GM18951 (cell line): ENCODE data around the gene SDC4.

Experiments
- POLR2A ChIP-seq: IDR thresholded peaks from 4 replicates; pipeline ENCODE4 v1.6.1; 2011; ENCODE audit warnings: mild to moderate bottlenecking; ENCODE audit not compliant: insufficient read length, insufficient read depth; ENCODE audit errors: extremely low read depth
- in situ Hi-C: fragments of 300-500 bp; cut with MboI; formaldehyde crosslinking; loops from one replicate; pipeline ENCODE4 v1.12.0; 2022; ENCODE audit warnings: low sequenced_read_pairs, mixed read lengths, inconsistent platforms; ENCODE audit not compliant: unreplicated experiment

Gene SDC4, protein sequence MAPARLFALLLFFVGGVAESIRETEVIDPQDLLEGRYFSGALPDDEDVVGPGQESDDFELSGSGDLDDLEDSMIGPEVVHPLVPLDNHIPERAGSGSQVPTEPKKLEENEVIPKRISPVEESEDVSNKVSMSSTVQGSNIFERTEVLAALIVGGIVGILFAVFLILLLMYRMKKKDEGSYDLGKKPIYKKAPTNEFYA

GRCh38 chr20:45347936-45348778, at the start of gene SDC4:
Gene SDC4 (minus strand): TSS chr20:45348424. CDS start chr20:45348384, 40 bp downstream.
- in situ Hi-C loops = loop anchor here (25.0 kb wide), 1 partner anchor 439 kb away; the partner anchor contains the start of genes DNTTIP1 and WFDC3
- peak; percentile 75 for TF ChIP-seq POLR2A

GRCh38 chr20:45395114-45395415, 46.8 kb upstream of the SDC4 start:
- in situ Hi-C loops = no loop called here
- TF ChIP-seq POLR2A = no peak

DNA sequence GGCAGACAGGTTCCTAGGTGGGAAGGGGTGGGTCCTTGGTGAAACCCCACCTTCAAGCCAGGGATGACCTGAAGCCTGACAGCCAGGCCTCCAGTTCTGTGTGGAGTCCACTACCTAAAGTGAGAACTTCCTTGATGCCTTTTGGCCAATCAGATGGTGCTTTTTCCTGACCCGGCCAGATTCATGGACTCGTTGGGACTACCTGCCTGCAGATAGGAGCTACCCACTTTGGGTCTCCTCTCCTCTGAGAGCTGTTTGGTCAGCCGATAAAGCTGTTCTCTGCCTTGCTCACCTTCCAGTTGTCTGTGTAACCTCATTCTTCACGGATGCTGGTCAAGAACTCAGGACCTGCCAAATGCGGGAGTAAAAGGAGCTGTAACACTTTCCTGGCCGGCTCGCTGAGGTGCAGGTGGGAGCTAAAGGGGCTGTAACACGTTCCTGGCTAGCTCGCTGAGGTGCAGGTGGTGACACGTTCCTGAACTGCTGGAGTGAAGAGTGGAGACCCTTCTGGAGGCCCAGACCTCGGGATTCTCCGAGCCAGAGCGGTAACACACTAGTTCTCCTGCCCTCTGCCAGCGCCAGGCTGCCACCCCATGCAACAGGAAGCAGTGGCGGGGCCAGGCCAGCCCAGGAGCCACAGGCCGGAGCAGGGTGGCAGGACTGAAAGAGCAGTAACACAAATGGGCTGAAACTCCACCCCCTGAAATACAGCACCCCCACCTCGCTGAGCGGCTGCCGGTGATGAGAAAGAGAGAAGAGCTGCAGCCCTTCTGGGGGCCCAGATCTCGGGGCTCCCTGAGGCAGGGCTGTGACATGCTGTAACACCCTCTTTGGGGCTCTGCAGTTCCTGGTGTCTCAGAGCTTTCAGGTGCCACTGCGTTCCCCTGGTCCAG, 46.2 kb upstream of the SDC4 start:
- TF ChIP-seq POLR2A = no peak
- in situ Hi-C loops = no loop called here

- in situ Hi-C loops = no loop called here
- TF ChIP-seq POLR2A = no peak
These were observed 44.5 kb upstream of the SDC4 start for GRCh38 chr20:45392733-45393132.

DNA sequence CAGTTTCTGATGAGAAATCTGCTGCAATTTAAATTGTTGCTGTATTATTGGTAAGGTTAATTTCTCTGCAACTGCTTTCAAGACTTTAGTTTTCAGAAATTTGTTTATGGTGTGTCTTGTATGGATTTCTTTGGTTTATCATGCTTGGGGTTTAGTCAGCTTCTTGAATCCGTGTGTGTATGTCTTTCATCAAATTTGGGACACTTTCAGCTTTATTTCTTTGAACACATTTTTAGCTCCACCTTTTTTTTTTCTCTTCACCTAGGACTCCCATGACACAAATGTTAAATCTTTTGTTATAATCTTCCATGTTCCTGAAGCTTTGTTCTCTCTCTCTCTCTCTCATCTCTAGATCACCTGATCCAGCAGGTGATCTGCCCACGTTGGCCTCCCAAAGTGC, 43.3 kb upstream of the SDC4 start:
- TF ChIP-seq POLR2A = no peak
- in situ Hi-C loops = no loop called here

GRCh38 chr20:45390931-45391330, 42.7 kb upstream of the SDC4 start:
- in situ Hi-C loops = no loop called here

DNA sequence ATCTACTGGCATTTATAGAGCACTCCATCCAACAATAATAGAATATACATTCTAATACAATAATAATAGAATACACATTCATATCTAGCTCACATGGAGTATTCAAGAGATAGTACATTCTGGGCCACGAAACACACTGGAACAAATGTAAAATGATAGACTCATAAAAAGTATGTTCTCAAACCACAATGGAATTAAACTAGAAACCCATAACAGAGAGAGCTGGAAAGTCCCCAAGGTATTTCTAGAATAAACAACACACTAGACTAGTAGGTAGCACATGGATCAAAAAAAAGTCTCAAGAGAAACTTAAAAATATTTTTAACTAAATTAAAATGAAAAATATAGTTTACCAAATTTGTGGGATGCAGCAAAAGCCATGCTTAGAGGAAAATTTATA, 39.0 kb upstream of the SDC4 start:
- TF ChIP-seq POLR2A = no peak
- in situ Hi-C loops = no loop called here

More at GRCh38 chr20:45390931-45391330, 42.7 kb upstream of the SDC4 start:
- no peak for TF ChIP-seq POLR2A

- in situ Hi-C loops = no loop called here
- no peak for TF ChIP-seq POLR2A
These were observed 30.0 kb upstream of the SDC4 start, which contains the start of gene TP53TG5 for GRCh38 chr20:45378191-45378590. Gene TP53TG5 (minus strand): TSS chr20:45378325. CDS start chr20:45378236, 89 bp downstream.

- in situ Hi-C loops = no loop called here
- TF ChIP-seq POLR2A = no peak
These were observed 29.0 kb upstream of the SDC4 start for GRCh38 chr20:45377269-45377668.

DNA sequence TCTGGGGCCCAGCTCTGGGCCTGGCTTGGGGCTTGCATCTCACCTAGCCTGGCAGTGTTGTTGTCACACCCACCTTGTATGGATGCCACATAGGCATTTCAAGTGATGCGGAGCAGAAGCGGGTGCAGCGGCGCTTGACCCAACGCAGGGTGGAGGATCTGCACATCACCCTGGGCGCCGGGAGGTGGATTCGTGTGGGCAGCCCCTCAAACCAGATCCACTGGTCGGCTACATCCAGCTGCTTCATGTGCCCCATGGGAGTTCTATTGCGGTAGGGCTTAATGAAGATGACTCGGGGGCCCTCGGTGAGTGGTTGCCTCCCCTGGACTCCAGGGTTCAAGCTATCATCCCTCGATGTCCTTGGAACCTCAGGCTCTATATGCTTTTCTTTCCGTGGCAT, 26.7 kb upstream of the SDC4 start:
- in situ Hi-C loops = no loop called here
- no peak for TF ChIP-seq POLR2A

DNA sequence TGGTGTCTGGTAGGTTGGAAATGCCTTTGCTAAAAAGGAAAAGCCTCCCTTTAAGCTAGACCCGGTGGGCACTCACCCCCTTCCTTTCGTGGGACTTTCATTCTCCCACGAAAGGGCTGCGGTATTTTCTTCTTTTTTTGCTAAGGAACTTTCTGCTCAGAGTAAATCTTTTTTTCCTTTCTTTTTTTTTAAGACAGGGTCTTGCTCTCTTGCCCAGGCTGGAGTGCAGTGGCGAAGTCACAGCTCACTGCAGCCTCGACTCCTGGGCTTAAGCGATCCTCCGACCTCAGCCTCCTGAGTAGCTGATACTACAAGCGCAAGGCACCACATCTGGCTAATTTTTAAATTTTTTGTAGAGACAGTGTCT, 25.9 kb upstream of the SDC4 start:
- no peak for TF ChIP-seq POLR2A
- in situ Hi-C loops = no loop called here

DNA sequence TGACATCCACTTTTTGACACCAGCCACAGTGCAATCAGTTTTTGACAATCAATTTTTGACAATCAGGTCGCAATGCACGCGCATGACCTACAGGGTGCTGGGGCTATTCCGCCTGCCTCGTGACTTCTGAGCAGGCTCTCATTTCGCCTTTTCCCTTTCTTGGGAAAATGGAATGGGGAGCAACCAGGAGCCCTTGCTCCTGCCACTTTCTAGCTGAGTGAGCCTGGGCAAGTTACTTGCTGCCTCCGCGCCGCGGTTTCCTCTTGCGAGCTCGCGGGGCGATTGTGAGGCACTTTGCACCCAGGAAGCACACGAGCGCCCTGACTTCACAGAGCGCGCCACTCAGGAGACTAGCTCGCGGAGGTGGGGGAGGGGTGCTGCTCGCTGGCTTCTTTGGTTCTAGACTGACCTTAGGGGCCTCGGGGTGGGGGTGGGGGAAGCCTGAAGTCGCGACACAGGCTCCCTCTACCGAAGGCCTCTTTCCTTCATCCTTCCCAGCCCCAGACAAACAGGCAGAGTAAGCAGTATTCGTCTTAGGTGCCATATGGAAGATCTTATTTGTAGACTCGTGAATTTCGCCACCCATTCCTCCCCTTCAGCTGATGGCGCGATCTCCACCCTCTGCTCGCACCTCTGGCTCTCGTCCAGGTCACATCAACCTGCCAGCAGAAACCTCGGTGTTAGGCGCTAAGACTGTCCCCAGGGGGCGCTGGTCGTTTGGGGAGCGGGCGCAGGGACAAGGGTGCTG, 25.3 kb upstream of the SDC4 start:
- in situ Hi-C loops = no loop called here

More for the DNA sequence above, 25.3 kb upstream of the SDC4 start:
- no peak for TF ChIP-seq POLR2A
